DMS53 treated with DMSO at 0.1 percent for 48 hours (cell line): ENCODE results near the gene HRH2.

Experiments used
- DNase-seq: peaks from one replicate; lab custom pipeline; 2025; ENCODE audit not compliant: unreplicated experiment; lab: John Stamatoyannopoulos, UW

The HRH2 gene

DNA sequence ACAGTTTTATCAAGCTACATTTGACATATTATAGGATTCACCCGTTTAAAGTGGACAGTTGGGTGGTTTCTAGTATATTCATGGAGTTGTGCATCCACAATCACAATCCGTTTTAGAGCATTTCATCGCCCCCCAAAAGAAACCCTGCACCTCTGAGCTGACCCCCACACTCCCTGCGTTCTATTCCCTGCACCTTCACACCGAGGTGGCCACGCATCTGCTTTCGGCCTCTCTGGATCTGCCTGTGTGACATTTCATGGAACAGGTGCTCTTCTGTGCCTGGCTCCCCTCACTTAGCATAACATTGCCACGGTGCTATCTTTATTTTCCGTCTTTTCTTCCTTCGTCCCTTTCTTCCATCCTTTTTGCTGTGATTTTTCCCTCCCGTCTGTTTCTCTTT, 32.7 kb downstream of the HRH2 start:
- DNase-seq: no peak

DNA sequence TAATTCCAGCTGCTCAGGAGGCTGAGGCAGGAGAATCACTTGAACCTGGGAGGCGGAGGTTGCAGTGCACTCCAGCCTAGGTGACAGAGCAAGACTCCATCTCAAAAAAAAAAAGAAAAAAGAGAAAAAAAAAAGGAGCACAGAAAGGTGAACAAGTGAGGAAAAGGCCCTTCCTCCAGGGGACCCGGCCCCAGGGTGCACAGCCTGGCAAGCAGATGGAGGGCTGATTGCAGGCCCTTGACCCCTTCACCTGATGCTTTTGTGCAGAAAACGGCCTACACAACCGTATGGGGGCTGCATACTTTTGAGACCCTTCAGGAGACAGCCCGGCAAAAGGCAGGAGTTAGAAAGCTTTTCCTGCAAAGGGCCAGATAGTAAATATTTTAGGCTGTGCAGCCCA, 33.9 kb downstream of the HRH2 start:
- DNase-seq: no peak

DNA sequence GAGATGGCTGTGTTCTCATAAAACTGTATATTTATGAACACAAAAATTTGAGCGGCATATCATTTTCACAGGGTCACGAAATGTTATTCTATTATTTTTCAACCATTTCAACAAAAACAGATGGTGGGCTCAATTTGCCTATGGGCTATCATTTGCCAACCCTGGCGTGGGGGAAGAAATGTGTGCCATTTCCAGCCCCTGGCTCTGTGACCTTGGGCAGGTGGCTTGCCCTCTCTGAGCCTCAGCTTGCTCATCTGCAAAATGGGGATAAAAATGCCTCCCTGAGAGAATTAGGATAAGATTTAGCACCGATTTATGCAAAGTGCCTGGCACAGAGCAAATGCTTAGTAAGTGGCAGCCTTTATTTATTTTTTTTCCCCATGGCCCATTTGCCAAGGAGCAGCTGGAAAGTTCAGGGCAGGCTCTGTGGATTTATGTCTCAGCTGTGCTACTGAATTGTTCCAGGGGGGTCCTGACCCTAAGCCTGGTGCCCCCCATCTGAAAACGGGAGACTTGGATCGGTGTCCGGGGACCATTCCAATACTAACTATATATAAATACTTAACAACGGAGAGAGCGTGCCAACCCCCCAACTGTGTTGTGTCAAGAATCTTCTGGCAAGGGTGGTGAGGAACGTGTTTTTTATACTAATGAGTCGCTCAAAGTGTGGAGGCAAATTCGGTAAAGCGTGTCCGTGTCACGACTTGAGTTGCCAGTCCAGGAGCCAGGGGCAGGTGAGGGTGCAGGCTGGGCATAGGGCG, 34.5 kb downstream of the HRH2 start:
- DNase-seq: no peak

- no peak for DNase-seq
Observed at GRCh38 chr5:175692996-175693710, 35.3 kb downstream of the HRH2 start.

- DNase-seq: no peak
Observed at GRCh38 chr5:175693741-175694140, 35.9 kb downstream of the HRH2 start.

GRCh38 chr5:175694371-175695160, 36.7 kb downstream of the HRH2 start:
- DNase-seq: no peak

- DNase-seq: no peak
Observed at GRCh38 chr5:175695161-175696126, 37.6 kb downstream of the HRH2 start.

- peak; percentile 62 for DNase-seq
Observed at GRCh38 chr5:175696139-175696854, 38.4 kb downstream of the HRH2 start.

DNA sequence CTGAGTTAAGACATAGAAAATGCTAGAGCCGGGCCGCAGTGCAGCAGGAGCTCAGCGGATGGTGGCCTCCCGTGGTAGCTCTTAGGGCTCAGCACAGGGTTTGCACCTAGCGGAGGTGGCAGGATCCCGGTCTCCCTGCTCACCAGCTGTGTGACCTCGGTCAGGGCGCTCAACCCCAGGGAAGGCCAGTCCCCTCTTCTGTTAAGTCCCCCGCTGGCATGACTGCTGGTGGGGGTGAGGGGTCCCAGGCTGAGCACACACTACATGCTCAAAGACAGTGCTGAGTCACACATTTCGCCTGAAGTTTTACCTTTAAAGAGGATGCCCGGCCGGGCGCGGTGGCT, 39.0 kb downstream of the HRH2 start:
- no peak for DNase-seq

DNA sequence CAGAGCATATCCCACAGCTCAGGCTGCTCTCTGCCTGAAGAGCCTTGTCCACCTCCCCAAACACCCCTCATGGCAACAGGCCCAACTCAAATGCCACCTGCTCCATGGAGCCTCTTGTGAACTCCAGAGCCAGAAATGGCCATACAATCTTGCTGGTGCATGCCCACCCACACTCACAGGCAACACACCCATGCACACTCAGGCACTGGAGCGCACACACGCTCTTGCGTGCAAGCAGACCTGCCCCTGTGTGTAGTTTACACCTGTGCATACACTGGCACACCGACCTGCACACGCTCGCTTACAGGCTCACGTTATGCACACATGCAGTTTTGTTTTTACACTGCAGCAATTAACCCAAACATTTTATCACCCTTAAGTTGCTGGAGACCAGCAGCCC, 40.0 kb downstream of the HRH2 start:
- DNase-seq: no peak

DNA sequence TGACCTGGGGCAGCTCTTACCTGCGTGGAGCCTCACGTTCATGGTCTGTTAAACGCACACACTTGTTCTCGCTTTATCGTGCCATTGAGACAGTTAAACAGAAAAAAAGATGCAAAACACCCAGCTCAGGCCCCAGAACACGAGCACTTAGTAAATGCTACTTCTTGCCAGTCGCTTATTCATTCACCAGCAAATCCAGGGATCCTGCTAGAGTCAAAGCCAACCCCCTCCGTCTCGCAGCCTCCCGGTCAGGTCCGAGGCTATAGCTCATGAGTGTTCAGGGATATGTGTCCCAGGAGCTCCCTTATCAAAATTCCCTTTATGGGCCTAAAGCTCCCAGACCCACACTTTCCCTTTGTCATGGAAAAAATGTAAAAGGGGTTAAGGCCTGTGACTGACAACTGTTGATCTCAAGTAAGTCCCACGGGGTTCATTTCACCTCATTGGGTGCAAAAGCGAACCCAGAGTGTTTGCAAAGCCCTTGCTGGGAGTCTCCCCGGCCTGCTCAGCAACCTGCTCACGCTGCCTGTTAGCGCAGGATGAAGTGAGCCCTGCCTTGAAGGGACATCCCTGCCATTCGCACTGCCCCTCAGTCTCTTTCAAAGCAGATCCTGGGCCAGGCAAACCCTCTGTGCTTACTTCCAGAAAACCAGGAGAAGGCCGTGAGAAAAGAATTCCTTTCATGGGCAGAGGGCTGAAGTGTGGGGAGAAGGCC, 40.7 kb downstream of the HRH2 start:
- no peak for DNase-seq

DNA sequence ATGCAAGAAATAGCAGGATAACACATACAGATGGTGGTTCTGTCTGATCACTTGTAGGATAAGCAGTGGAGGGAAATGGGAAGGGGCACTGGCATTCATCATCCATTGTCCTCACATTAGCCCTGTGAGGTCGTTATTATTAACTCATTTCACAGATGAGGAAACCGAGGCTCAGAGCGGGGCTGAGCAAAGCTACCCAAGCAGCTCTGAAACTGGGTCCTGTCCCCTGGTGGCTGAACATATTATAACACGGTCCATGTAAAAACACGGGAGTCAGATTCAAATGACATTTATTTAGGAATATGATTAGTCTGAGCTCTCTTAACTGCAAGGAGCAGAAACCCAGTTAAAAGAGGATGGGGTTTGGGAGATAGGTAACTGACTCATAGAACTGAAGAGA, 43.1 kb downstream of the HRH2 start:
- no peak for DNase-seq

DNA sequence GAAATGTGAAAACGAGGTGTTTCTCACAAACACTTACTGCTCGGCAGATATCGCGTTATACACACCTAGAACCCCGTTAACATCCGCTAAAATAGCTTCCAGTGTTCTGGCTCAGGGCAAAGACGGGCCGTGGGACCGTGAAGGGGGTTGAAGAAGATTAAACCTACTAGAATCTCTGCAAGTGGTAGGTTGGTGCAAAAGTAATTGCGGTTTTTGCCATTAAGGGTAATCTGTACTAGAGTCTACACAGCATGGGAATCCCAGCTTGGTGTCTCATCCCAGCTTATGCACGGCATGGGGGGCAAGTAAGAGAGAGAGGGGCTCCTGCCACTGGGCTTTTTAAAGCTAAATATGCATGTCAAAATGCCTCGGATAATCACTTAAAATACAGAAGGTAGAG, 43.9 kb downstream of the HRH2 start:
- DNase-seq: no peak

DNA sequence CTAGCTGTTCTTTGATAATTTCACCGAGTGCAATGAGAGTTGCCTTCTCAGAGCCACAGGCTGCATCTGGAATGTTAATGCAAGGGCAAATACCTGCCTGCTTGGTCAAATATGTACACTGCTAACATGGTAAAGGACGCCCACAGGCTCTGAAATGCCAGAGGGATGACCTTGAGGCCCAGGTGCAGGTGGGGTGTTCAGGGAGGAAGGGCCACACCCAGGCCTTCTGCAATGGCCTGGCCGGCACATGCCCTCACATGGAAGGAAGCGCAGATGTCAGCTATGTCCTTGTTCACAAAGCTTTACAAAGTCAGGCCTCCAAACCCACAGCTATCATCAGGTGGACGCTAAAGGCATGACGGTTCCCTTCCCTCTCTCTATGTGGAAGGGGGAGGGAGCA, 48.6 kb downstream of the HRH2 start:
- peak; percentile 71 for DNase-seq

DNA sequence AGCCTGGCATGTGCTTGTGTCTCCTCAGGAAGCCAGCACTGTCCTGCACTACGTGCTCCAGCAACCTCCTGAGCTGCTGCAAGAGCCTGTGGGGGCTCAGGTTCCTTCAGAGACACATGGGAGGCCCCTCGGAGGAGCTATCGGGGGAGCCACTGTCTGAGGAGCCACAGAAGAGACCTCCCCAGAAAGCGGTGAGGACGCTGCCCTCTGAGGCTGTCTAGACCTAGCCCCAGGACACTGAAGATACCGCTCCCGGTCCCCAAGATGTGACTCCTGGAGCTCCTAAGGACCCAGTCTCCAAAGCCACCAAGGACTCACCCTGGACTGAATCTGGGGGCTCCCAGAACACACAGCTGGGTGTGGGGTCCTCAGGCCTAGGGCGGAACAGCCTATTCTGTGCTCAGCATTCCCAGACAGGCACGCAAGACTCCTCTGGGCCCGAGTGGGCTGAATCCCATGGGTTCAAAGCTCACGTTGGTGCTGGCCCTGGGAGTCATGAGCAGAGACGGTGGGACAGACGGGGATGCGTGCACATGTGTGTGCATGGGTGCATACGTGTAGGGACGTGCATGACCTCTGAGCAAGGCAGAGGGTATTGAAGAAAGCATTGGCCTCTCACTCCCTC, 50.0 kb downstream of the HRH2 start:
- no peak for DNase-seq

DNA sequence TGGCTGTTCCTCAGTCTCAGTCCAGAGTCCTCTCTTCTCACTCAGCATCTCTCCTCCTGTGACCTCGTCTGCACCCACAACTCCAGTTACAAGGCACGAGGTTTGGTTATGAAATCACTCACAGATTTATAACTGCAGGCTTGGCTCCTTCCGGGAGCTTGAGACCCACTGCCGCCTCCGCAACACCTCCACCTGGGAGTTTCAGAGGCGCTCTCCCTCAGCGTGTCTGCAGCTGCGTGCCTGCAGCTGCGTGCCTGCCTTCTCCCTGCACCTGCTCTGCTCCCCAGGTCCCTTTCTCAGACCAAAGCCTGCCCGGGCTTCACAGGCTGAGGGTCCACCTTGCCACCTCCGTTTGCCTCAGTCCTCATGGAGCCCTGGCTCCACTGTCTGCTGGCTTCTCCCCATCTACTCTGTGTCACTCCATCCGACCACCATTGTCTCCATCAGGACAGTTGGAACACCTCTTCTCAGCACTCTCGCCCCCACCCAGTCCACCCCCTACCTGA, 51.5 kb downstream of the HRH2 start:
- no peak for DNase-seq

DNA sequence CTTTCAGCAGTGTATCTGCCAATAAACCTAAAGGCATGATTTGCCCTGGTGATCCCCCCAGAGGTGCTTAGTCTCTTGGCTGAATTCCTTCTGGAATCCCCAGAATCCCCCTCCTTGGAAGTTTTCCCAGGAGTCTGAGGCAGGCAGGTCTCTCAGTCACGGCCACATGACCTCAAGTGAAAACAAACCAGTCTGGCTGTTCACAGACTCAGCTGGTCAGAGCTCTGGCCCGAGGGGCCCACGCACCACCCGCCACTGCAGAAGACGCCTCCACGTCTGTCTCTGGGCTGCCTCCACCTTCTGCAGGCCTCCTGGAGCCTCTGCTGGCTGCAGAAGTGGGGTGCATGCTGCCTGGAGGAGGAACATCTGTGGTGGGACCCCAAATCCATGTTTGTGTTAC, 52.5 kb downstream of the HRH2 start:
- DNase-seq: no peak

GRCh38 chr5:175711031-175711430, 53.2 kb downstream of the HRH2 start:
- DNase-seq: no peak
